ENCODE results near the gene MTOR.
"Not testable (repeated sequence)": the region's sequence is repeated elsewhere in the genome, so short reads cannot be mapped to it uniquely, and the experiment has no call there.

The MTOR gene

GRCh38 chr1:11262171-11263049 lies at the start of gene MTOR:
TSS of gene MTOR (minus strand) at chr1:11262551. CDS start at chr1:11259409, 3,142 bp downstream.
- peak; percentile 83 to 98 (median 96) for DNase-seq

- DNase-seq: no peak
These were observed 47.0 kb upstream of the MTOR start for GRCh38 chr1:11309385-11309784.

GRCh38 chr1:11308699-11309224 lies 46.4 kb upstream of the MTOR start:
- no peak for DNase-seq

- DNase-seq: no peak
These were observed 45.5 kb upstream of the MTOR start for GRCh38 chr1:11307852-11308251.

DNA sequence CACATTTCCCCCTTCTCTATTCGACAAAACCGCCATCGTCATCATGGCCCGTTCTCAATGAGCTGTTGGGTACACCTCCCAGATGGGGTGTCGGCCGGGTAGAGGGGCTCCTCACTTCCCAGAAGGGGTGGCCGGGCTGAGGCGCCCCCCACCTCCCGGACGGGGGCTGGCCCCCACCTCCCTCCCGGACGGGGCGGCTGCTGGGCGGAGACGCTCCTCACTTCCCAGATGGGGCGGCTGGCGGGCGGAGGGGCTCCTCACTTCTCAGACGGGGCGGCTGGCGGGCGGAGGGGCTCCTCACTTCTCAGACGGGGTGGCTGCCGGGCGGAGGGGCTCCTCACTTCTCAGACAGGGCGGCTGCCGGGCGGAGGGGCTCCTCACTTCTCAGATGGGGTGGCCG lies 43.2 kb upstream of the MTOR start:
- DNase-seq: not testable (repeated sequence)

- DNase-seq: no peak
These were observed 40.0 kb upstream of the MTOR start for GRCh38 chr1:11302366-11302765.

- DNase-seq: no peak
These were observed 39.2 kb upstream of the MTOR start for GRCh38 chr1:11301601-11302000.

DNA sequence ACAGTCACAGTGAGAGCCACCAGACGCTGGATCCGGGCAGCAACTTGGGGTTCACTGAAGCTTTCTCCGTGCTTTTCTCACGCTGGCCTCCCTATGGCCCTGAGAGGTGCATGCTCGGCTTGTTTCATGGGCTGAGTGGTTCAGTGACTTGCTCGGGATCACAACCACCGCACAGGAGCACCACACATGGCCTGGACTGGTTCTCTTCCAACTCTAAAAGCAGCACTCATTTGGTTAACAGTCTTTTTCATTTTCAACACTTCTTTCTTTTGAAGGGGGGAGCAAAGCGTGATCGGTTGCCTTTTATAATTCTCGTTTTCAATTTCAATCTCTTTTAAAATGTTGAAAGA lies 36.8 kb upstream of the MTOR start:
- DNase-seq: no peak

DNA sequence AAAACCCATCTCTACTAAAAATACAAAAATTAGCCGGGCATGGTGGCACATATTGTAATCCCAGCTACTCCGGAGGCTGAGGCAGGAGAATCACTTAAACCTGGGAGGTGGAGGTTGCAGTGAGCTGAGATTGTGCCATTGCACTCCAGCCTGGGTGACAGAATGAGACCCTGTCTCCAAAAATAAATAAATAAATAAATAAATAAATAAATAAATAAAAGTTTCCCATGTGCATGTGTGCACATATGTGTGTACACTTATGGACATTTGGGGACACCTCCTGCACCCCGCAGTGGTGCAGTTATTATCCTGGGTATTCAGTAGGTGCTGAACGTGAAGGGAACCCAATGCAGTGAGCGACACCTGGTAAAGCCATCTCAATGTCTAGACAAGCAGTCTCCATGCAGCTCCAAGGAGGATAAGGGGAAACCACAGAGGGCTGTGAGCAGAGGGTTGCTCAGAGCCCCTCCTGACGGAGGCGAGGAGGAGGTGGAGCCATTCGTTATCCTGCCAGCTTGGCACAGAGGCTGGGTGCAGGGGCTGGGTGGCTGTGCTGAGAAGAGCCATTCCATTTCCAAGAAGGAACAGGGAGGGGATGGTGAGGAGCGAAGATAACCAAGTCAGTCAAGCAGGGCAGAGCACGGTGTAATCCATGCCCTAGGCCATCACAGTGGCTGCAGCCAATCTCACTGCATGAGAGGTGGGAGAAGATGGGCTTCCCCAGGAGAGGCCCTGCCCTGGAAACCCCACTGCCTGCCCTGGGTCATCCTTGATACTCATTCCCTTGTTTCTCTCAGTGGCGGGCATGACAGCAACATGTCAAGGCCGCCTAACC lies 36.3 kb upstream of the MTOR start:
- DNase-seq: no peak

DNA sequence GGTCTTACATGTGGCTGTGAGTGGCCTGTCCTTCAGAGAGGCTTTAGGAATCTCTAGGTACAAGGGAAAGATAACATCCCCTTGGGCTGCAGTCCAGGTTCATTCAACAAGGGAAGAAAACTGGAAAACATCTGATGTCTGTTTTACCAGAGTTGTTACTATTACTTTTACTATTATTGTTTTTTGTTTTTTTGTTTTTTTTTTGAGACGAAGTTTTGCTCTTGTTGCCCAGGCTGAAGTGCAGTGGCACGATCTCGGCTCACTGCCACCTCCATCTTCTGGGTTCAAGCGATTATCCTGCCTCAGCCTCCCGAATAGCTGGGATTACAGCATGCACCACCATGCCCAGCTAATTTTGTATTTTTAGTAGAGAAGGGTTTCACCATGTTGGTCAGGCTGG lies 35.4 kb upstream of the MTOR start:
- DNase-seq: not testable (repeated sequence)

DNA sequence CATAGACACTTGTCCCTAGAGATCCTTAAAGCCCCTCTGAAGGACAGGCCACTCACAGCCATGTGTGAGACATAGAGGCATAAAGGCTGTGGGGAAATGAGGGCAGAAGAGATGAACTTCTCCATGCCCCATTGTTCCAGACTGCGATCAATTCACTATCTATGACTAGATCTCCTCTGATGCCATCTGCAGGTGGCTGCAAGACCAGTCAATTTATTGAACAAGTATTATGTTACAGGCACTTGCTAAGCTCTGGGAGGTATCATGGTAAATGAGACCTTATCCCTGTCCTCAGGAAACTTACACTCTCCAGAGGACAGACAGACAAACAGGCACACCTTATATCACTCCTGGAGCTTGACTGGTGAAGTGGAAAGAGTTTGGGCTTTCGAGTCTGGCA lies 33.6 kb upstream of the MTOR start:
- DNase-seq: peak in 3 of 6 experiments; percentile 10 to 43 (median 30)

- DNase-seq: peak in 3 of 6 experiments; percentile 9 to 15 (median 10)
These were observed 32.6 kb upstream of the MTOR start for GRCh38 chr1:11294951-11295350.

DNA sequence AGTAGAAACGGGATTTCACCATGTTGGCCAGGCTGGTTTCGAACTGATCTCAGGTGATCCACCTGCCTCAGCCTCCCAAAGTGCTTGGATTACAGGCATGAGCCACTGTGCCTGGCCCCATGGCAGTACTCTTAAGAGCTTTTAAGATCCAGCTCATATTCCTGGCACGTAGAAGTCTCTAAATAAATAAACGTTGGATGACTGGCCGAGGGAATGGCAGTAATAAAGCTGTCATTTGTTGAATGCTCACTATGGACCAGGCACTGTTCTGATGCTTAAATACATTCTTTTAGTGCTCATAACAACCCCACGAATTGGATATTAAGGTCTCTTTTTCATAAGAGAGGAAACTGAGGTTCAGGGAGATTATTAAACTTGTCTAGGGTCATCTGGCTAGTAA lies 31.5 kb upstream of the MTOR start:
- no peak for DNase-seq

DNA sequence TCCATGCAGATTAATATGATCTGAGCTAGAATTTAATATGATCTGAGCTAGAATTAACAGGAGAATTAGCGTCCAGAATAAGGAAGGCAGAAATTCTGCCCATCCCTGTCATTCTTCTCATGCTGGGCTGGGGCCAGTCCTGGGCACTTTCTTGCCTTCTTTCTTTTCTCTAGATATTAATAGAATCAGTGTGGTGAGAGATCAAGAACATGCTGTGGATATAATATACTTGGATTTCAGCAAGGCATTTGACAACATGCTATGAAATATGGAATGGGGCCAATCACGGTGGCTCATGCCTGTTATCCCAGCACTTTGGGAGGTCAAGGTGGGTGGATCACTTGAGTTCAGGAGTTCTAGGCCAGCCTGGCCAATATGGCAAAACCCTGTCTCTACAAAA lies 28.7 kb upstream of the MTOR start:
- no peak for DNase-seq

- no peak for DNase-seq
These were observed 26.7 kb upstream of the MTOR start for GRCh38 chr1:11289064-11289463.

GRCh38 chr1:11286735-11287410 lies 24.5 kb upstream of the MTOR start:
- DNase-seq: no peak

DNA sequence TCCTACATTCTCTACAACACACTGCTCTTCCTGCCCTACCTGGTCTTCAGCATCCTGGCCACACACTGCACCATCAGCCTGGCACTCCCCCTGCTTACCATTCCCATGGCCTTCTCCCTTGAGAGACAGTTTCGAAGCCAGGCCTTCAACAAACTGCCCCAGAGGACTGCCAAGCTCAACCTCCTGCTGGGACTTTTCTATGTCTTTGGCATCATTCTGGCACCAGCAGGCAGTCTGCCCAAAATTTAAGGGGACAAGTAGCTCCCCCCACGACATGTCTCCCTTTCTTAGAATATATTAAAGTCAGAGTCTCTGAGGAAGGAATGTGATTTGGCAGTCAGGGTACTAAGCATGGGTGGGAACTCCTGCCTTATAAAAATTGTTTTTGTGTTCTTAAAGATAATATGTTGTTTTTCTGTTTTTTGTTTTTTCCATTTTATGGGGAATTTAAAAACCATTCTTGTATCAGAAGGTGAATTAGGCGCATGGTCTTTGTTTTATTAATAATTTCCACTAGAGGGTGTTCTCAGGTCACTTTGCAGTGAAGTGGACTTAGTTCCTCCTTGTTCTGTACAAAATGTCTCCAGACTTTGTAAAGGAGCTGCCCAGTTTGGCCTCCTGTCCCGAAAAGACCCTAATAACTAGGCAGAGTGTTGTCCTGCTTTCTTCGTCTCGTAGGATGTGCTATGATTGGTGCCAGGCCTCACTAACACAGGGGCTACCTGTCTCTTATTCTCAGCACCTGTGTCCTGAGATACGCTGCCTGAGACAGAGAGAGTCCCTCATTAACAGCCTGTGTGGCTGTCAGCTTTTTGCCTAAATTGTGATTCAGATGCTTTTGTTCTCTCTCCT lies 23.8 kb upstream of the MTOR start:
- no peak for DNase-seq

DNA sequence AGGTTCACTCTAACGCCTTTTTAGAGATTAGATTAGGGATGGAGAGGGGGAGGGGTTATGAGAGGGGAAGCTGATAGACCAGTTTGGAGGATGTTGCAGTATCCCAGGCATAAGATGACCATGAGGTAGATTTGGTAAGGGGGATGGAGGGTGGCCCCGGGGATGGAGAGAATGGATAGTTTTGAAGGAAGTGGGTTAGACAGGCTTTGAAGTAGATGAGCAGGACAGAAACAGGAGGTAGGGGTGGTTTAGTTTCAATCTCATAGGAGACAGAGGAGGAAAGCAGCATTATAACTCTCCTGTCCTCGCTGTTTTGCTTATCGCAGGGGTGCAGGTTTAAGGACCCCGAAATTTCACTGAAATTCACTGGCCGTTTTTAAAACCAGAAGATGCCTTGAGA lies 22.4 kb upstream of the MTOR start:
- peak in 2 of 6 experiments; percentile 8 for DNase-seq

GRCh38 chr1:11283151-11283550 lies 20.8 kb upstream of the MTOR start:
- no peak for DNase-seq

DNA sequence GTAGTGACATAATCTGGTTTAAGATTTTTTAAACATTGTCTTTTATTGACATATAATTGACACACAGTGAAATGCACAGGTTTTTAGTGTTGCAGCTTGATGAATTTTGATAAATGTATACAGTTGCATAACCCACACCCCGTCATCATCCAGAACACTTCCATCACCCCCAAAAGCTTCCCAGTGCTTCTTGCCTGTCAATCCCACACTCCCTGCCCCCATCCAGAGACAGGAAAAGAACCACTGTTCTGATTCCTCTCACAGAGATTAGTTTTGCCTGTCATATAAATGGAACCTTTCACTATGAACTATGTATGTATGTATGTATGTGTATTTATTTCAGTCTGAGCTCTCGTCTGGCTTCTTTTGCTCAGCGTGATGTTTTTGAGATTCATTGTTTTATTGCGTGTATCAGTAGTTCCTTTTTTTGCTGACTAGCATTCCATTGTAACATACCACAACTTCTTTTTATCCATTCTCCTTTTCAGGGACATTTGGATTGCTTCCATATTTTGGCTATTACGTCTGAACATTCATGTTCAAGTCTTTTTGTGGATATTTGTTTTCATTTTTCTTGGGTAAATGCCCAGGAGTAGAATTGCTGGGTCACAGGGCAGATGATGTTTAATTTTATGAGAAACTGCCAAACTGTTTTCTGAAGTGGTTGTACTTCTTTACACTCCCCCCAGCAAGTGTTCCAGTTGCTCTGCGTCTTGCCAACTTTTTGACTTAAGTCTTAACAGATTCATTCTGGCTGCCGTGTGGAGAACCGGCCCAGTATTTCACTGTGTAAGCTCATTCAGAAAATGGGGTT lies 19.4 kb upstream of the MTOR start:
- DNase-seq: no peak

DNA sequence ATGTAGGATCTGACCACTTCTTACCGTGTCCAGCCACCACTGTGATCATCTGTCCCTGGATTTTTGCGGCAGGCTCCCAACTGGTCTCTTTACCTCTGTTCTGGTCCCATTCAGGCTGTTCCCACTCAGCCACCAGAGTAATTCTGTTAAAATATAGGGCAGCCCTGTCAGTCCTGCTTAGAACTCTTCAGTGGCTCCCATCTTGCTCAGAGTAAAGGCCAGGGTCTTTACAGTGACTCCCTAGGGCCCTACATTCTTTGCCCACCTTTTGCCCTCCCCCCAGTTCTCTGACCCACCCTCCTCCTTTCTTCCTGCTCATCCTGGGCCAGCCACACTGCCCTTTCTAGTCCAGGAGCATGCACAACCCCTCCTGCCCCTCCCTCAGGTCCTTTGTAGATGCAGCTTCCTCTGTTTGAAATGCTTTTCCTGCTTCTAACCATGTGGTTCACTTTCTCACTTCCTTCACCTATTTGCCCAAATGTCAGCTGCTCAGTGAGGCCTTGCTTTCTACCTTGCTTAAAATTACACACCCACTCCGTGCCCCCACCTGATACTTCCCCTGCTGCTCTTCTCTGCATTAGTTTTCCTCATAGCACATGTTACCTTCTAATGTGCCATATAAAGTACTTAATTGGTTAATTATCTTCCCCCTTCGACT lies 18.5 kb upstream of the MTOR start:
- DNase-seq: peak in 3 of 6 experiments; percentile 31 to 53 (median 50)

All from stimulated activated naive CD4-positive, alpha-beta T cell (primary cell).